ENCODE results near the gene IGFBP5. TPM values are rescaled to one million over a fixed set of nuclear protein-coding genes. Genes with fewer than 3 reads are reported as not detected.

IGFBP5 gene, protein sequence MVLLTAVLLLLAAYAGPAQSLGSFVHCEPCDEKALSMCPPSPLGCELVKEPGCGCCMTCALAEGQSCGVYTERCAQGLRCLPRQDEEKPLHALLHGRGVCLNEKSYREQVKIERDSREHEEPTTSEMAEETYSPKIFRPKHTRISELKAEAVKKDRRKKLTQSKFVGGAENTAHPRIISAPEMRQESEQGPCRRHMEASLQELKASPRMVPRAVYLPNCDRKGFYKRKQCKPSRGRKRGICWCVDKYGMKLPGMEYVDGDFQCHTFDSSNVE
- total RNA-seq: 213 and 793 TPM in 2 replicates

GRCh38 chr2:216695401-216695821 is at the start of gene IGFBP5:
Gene IGFBP5 (minus strand): TSS chr2:216695549. CDS start chr2:216694775, 774 bp downstream.

GRCh38 chr2:216632952-216633615 is 62.3 kb downstream of the IGFBP5 start, which contains the start of gene IGFBP2:
Gene IGFBP2 (plus strand): TSS chr2:216633420. CDS start chr2:216633524, 104 bp downstream.

Other genes with a start within 250 kb of the IGFBP5 start
- gene RPL37A, start 196.7 kb downstream of the IGFBP5 start, total RNA-seq: 3,954 and 5,094 TPM in 2 replicates
- 2.0 and 2.1 TPM in 2 replicates for gene IGFBP2, start 62.1 kb downstream of the IGFBP5 start, total RNA-seq
- not detected in 2 replicates for gene TNP1, start 164.5 kb upstream of the IGFBP5 start, total RNA-seq

Measured in bronchial smooth muscle cell (primary cell).